ENCODE results near the gene GCSAM. TPM values are rescaled to one million over a fixed set of nuclear protein-coding genes. Genes with fewer than 3 reads are reported as not detected.

Gene GCSAM
- total and polyA plus RNA-seq, 9 donors, result 0.11 to 0.83 (median 0.18) TPM; not detected in 5

DNA sequence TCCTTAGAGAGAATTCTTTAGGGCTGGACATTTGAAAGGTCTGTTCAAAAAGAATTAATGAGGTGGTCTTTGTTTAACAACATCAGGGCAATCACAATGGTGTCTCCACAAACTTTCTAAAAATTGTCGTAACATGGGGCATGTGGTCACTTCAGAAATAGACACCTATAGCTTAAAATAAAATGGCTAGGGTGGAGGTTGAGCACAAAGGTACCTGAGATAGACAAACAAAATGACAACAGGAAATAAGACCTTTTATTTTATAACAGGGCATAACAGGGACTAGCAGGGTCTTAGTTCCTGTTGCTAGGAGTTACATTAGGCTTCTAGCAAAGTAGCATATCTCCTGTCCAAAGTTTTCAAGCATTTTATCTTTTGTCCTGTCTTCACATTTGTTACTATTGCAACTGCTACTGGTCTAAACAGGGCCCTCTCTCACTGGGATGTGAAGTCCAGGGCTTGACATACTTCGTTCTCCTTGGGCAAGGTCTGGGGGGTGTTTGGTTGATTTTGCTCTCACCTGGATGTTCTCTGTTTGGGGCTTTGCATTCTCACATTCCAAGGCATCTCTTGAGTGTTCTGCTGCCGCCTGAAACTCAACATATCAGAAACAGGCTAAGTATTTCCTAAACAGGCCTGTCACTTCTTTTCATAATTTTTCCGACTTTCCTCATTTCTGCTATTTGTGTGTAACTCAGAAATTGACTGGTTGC is 3.0 kb downstream of the GCSAM start:
- DNase-seq, result no peak
- Histone ChIP-seq H3K4me1 (ENCODE audit: insufficient read depth) (no peaks in the 10 kb centered on the region), H3K27ac (no peak overlapping the region), H3K9me3 (no peaks in the 10 kb centered on the region), H3K4me3 (no peak overlapping the region), H3K36me3 (no peaks in the 10 kb centered on the region), H3K27me3 (no peaks in the 10 kb centered on the region)
- intact Hi-C loops (cut with DNase I), result no loop called here
- TF ChIP-seq, protein P1, sequence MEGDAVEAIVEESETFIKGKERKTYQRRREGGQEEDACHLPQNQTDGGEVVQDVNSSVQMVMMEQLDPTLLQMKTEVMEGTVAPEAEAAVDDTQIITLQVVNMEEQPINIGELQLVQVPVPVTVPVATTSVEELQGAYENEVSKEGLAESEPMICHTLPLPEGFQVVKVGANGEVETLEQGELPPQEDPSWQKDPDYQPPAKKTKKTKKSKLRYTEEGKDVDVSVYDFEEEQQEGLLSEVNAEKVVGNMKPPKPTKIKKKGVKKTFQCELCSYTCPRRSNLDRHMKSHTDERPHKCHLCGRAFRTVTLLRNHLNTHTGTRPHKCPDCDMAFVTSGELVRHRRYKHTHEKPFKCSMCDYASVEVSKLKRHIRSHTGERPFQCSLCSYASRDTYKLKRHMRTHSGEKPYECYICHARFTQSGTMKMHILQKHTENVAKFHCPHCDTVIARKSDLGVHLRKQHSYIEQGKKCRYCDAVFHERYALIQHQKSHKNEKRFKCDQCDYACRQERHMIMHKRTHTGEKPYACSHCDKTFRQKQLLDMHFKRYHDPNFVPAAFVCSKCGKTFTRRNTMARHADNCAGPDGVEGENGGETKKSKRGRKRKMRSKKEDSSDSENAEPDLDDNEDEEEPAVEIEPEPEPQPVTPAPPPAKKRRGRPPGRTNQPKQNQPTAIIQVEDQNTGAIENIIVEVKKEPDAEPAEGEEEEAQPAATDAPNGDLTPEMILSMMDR (IDR thresholded peaks at IDR 0.05), result no peak
- TF ChIP-seq POLR2A (IDR thresholded peaks at IDR 0.05), result no peak
- no peak for TF ChIP-seq EP300 (IDR thresholded peaks at IDR 0.05)
- WGBS, 3 donors, result 92 to 96% (median 94%) methylated on average over 4 of the region's 4 CpGs

DNA sequence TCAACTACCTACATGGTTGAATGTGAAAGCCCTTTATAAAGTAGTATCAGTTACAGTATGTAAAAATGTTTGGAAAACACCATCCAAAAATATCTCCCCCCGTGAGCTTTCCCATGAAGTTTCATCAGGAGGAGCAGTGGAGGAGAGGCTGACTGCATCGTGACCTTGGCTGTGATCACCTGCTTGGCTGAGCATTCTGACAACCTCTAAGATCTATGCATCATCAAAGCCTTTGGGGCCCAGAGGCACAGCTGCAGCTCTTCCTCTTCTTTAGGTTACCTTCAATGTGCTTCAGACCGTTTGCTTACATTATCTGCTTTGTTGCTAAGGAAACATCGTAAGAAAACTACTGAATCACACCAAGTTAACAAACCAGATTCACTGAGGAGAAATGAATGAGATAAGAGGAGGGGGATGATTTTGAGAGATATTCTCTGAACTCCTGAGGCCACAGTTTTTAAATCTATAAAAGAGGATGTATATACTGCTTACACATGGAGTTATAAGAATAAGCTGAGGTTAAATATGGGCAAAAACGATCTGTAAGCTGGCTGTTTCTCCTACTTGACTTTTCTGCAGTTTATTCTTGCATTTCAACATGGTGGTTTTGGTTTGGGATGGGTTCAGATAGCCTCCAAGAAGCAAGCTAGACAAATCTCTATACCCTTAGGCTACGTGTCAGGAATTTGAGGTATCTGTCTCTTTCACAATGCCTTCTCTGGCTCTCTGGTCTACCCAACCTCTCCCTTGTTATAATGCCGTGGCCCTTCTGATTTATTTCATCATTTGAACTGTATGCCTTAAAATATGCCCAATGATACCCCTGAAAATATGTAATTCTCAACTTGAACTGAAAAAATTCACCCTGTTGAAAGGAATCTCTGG is 4.0 kb downstream of the GCSAM start:
- Histone ChIP-seq H3K27ac (no peak overlapping the region), H3K4me1 (ENCODE audit: insufficient read depth) (no peaks in the 10 kb centered on the region), H3K36me3 (no peaks in the 10 kb centered on the region), H3K4me3 (no peak overlapping the region), H3K27me3 (no peaks in the 10 kb centered on the region), H3K9me3 (no peaks in the 10 kb centered on the region)
- TF ChIP-seq POLR2A (IDR thresholded peaks at IDR 0.05) (no peak), EP300 (IDR thresholded peaks at IDR 0.05) (no peak)
- TF ChIP-seq, protein P1 (IDR thresholded peaks at IDR 0.05), result no peak
- DNase-seq, result no peak
- intact Hi-C loops (cut with DNase I), result no loop called here
- whole genome bisulfite sequencing, 3 donors, result 48 to 52% (median 51%) methylated on average over 7 of the region's 7 CpGs

DNA sequence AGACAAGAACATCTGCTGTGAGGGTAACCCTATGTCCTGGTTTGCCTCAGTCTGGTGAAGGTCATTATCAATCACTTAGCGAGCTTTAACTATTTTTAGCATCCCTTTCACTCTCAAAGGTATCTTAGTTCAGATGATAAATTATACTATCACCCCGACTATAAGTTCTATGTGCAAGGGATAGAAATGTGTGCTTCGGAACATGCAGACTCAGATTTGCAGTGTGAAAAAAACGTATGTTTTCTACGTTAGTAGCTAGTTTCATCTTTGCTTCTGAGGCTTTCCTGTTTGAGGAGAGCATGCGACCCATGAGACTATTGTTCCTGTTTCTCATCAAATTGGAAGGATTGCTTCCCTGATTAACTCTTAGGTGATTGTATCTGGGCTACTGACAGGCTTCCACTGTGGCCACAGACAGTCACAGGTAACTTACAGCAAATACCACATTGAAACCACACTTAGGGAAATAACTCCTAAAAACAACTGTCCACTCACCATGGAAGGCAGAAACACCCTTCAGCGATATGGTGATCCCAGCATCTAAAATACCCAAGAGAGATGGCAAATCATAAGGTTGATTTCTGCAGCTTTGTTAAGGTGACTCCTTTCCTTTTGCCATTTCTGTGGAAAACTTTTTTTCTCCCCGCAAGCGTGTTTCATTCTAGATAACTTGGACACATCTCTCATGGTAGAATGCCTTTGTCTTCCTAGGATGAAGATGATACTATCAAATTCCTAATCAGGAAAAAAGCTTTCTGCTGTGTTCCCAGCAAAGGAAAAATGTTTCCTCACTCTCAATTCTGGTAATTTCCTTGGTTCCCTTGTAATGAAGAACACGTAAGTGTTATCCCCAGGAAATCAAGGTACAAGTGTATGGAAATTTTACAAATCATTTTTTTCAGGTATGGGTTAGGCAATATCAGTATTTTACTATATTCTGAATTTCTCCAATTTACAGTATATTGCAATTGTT is 5.2 kb downstream of the GCSAM start:
- Histone ChIP-seq H3K9me3 (no peaks in the 10 kb centered on the region), H3K27me3 (no peaks in the 10 kb centered on the region), H3K4me3 (no peak overlapping the region), H3K4me1 (ENCODE audit: insufficient read depth) (no peaks in the 10 kb centered on the region), H3K36me3 (no peaks in the 10 kb centered on the region), H3K27ac (no peak overlapping the region)
- no peak for DNase-seq
- intact Hi-C loops (cut with DNase I), result no loop called here
- WGBS, 3 donors, result 64 to 68% (median 65%) methylated on average over 10 of the region's 10 CpGs
- TF ChIP-seq EP300 (IDR thresholded peaks at IDR 0.05), result no peak
- TF ChIP-seq POLR2A (IDR thresholded peaks at IDR 0.05), result no peak
- TF ChIP-seq, protein P1 (IDR thresholded peaks at IDR 0.05), result no peak

DNA sequence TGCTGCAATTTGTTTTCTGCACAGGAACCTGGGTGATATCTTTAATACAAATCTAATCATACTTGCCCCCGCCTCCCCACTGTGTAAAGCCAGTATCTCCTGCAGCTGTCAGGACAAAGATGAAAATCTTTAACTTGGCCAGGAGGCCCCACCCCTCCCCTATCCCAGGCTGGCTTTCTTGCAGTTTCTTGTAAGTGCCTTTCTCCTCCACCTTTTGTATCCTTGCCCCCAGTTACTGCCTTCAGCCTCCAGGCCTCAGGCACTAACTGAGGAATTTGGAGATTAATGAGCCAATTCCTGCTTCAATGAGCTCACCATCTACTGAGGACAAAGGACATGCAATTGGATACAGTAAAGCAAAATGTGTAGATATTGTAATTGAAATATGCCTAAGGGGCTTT is 6.5 kb downstream of the GCSAM start:
- Histone ChIP-seq H3K4me1 (ENCODE audit: insufficient read depth) (no peaks in the 10 kb centered on the region), H3K27me3 (no peaks in the 10 kb centered on the region), H3K36me3 (no peaks in the 10 kb centered on the region), H3K9me3 (no peaks in the 10 kb centered on the region), H3K27ac (no peak overlapping the region), H3K4me3 (no peak overlapping the region)
- intact Hi-C loops (cut with DNase I), result no loop called here
- DNase-seq, result no peak
- TF ChIP-seq EP300 (IDR thresholded peaks at IDR 0.05), result no peak
- WGBS, 3 donors, result 76 to 96% (median 92%) methylated on average over 1 of the region's 1 CpG

All from ovary (tissue), 9 donors.